B cell (primary cell): ENCODE measurements around the gene C1orf198. TPM values are rescaled to one million over a fixed set of nuclear protein-coding genes. Genes with fewer than 3 reads are reported as not detected.
A peak's percentile ranks its signal among the peaks of the same experiment; 100 is the strongest.

Experiments
- ATAC-seq: fragments of 200-7000 bp; cut with Tn5 transposase; one replicate; pipeline ENCODE4 v1.10.0; 2021; ENCODE audit warnings: low read depth, mild to moderate bottlenecking, moderate number of reproducible peaks, moderate library complexity
- CTCF ChIA-PET: fragments of 350-600 bp; sonication (Branson Sonifier 250); formaldehyde crosslinking; loops from one replicate; lab custom pipeline; 2021; ENCODE audit warnings: antibody characterized with exemption, inconsistent platforms; lab: Charles Lee
- POLR2A ChIA-PET: fragments of 350-600 bp; sonication (Branson Sonifier 250); formaldehyde crosslinking; loops from one replicate; lab custom pipeline; 2021; ENCODE audit warnings: antibody characterized with exemption; lab: Charles Lee
- DNase-seq: peaks from one replicate; pipeline ENCODE4 v3.0.0; 2013
- H2AFZ ChIP-seq: 2 replicates; pipeline ENCODE4 v1.6.1; 2012; ENCODE audit warnings: mild to moderate bottlenecking, low read depth, low read length; ENCODE audit not compliant: insufficient read depth, poor library complexity, severe bottlenecking
- H3K27ac ChIP-seq, 2 donors: 1 replicate in 1 of 2; 2 replicates in 1 of 2; pipeline ENCODE4 v1.5.1; 2012 to 2013; ENCODE audit warnings: low read length in 2 of 2, mild to moderate bottlenecking in 2 of 2, moderate library complexity in 1 of 2
- H3K27me3 ChIP-seq, 4 experiments: fragments of 200-600 bp in 1 of 4; sonication (generic) in 1 of 4; replicated peaks in 1 of 4; 1 replicate in 2 of 4; 2 replicates in 2 of 4; pipeline versions ENCODE4 v1.6.1 to v1.7.0; 2013 to 2016; ENCODE audit warnings: low read length in 3 of 4, mild to moderate bottlenecking in 2 of 4, mixed read lengths in 1 of 4, moderate library complexity in 1 of 4; ENCODE audit not compliant: insufficient read depth in 4 of 4, control insufficient read depth in 3 of 4; ENCODE audit errors: control extremely low read depth in 1 of 4
- H3K36me3 ChIP-seq, 2 experiments: replicated peaks in 1 of 2; 1 replicate in 1 of 2; 2 replicates in 1 of 2; pipeline versions ENCODE4 v1.6.1 to v1.7.1; 2013; ENCODE audit warnings: low read length in 1 of 2; ENCODE audit not compliant: insufficient read depth in 2 of 2, control insufficient read depth in 1 of 2; ENCODE audit errors: control extremely low read depth in 1 of 2, extremely low read depth in 1 of 2
- H3K4me1 ChIP-seq, 2 donors: fragments of 200-600 bp in 1 of 2; sonication (generic) in 1 of 2; 1 replicate in 1 of 2; 2 replicates in 1 of 2; pipeline versions ENCODE4 v1.5.1 to v1.6.1; 2013 to 2017; ENCODE audit warnings: low read length in 2 of 2; ENCODE audit not compliant: control insufficient read depth in 2 of 2, insufficient read depth in 2 of 2
- H3K4me2 ChIP-seq: replicated peaks from 2 replicates; pipeline ENCODE3; 2012; ENCODE audit warnings: mild to moderate bottlenecking, low read depth, low read length; ENCODE audit not compliant: poor library complexity, severe bottlenecking
- H3K4me3 ChIP-seq, 5 experiments: fragments of 200-600 bp in 1 of 5; sonication (generic) in 1 of 5; 1 replicate in 3 of 5; 2 replicates in 2 of 5; pipeline versions ENCODE4 v1.5.1 to v1.7.0; 2011 to 2016; ENCODE audit warnings: low read length in 4 of 5, mild to moderate bottlenecking in 4 of 5, low read depth in 2 of 5, control low read depth in 1 of 5, moderate library complexity in 1 of 5; ENCODE audit not compliant: insufficient read depth in 1 of 5; ENCODE audit errors: control extremely low read depth in 1 of 5, extremely low read depth in 1 of 5
- H3K79me2 ChIP-seq: fragments of 200-600 bp; sonication (generic); one replicate; pipeline ENCODE4 v1.6.0; 2016; ENCODE audit warnings: low read length; ENCODE audit not compliant: control insufficient read depth, insufficient read depth
- H3K9ac ChIP-seq: fragments of 200-600 bp; sonication (generic); 2 replicates; pipeline ENCODE4 v1.6.1; 2017; ENCODE audit warnings: mild to moderate bottlenecking, low read length, moderate library complexity
- H3K9me3 ChIP-seq, 3 donors: one replicate each; pipeline versions ENCODE4 v1.6.1 to v1.7.1; 2013; ENCODE audit warnings: low read length in 2 of 3; ENCODE audit not compliant: control insufficient read depth in 2 of 3, insufficient read depth in 1 of 3; ENCODE audit errors: control extremely low read depth in 1 of 3
- H4K20me1 ChIP-seq: 2 replicates; pipeline ENCODE4 v1.6.0; 2012; ENCODE audit warnings: mild to moderate bottlenecking, low read length; ENCODE audit not compliant: insufficient read depth, control insufficient read depth, poor library complexity, severe bottlenecking
- H3K27ac Mint-ChIP-seq: one replicate; pipeline ENCODE4 v1.8.0; 2021; ENCODE audit warnings: mixed read lengths
- H3K27me3 Mint-ChIP-seq: one replicate; pipeline ENCODE4 v1.8.0; 2021; ENCODE audit warnings: mixed read lengths
- H3K4me1 Mint-ChIP-seq: one replicate; pipeline ENCODE4 v1.8.0; 2021; ENCODE audit warnings: mixed read lengths
- H3K4me3 Mint-ChIP-seq: one replicate; pipeline ENCODE4 v1.8.0; 2021; ENCODE audit warnings: mixed read lengths
- H3K9me3 Mint-ChIP-seq: one replicate; pipeline ENCODE4 v1.8.0; 2022; ENCODE audit warnings: mixed read lengths; ENCODE audit not compliant: insufficient read depth
- EZH2 ChIP-seq: IDR thresholded peaks from 2 replicates; pipeline ENCODE4 v1.6.1; 2012; ENCODE audit warnings: borderline replicate concordance, low read depth, mild to moderate bottlenecking, moderate library complexity, low read length; ENCODE audit not compliant: insufficient read depth, poor library complexity, severe bottlenecking
- WGBS: methylation state at CpG from one replicate; pipeline ENCODE4 v1.1.5; 2013; ENCODE audit warnings: missing lambda C conversion rate; ENCODE audit not compliant: insufficient coverage; 5-methylcytosine and 5-hydroxymethylcytosine counted together
- intact Hi-C: fragments of 100-400 bp; cut with micrococcal nuclease; formaldehyde crosslinking; loops from one replicate; pipeline ENCODE4 v1.10.0; 2022
- polyA plus RNA-seq: library from polyadenylated mRNA; depleted of rRNA; stranded (reverse); fragments of >200 nt; gene quantifications from 2 replicates; pipeline ENCODE4 v1.2.3, GENCODE V29; 2012
- total RNA-seq, 2 donors: library from RNA; stranded (reverse); fragments of 120-200 nt in 1 of 2; gene quantifications; 1 replicate in 1 of 2; 2 replicates in 1 of 2; pipeline versions ENCODE4 v1.2.3 to v1.2.4, GENCODE V29; 2013 to 2022
- TF ChIP-seq, protein P1 (sequence below): fragments of 200-600 bp; IDR thresholded peaks from one replicate; pipeline ENCODE4 v1.8.0; 2022; ENCODE audit warnings: antibody characterized with exemption, mild to moderate bottlenecking

The C1orf198 gene
- total and polyA plus RNA-seq, 2 donors (not counting 1 experiment from before 2014, with no cell fraction given), result 1.0 to 6.6 TPM

DNA sequence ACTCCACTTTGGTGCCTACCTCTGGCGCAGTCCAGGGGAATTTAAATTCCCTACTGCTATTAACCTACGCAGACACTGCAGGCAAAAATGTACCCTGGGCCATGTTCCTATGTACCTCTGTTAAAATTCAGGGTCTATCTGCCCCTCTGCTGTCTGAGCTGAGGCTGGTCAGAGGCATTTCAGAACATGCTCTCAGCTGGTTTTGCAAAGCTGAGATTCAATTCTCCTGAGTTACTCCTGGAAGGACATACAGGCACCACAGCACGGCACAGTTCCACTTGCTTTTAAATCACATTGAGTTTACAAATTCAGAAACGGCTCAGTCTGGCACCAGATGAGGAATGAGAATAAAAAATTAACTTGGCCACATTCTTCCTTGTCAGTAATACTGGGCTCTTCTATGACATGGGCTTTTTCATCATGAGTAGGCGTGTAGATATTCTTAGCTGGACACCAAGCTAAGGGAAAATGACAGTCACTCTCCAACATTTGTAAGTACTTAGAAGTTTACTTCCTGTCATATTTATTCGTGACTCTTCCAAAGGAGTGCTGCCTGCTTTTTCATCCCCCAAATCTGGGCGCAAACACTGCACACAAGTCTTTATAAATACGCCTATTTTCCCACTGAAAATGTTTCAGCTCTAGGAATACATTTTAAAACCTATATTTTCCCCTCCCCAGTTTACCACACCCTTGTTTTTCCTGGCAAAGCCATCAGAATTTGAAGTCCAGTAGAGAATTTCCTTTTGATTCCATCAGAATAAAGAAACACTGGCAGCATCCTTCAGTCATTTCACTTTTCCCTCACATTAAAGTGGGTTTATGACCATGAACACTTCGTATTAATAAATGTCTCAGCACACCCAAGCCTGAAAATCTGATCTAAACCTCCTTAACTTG is 1.9 kb downstream of the C1orf198 start:
- Histone ChIP-seq H3K9me3 (no peaks in the 10 kb centered on the region), H3K4me1 (peaks cover 13 to 16% of the 10 kb centered on the region in 2 donors), H4K20me1 (no peaks in the 10 kb centered on the region), H2AFZ (no peak overlapping the region), H3K79me2 (no peaks in the 10 kb centered on the region), H3K36me3 (no peaks in the 10 kb centered on the region), H3K4me2 (no peak overlapping the region), H3K27me3 (peaks cover 0 to 23% (median 16%) of the 10 kb centered on the region in 4 experiments), H3K4me3 (no peak overlapping the region), H3K27ac (no peak overlapping the region), H3K9ac (no peak overlapping the region)
- H3K27me3 Mint-ChIP-seq, result peaks cover 27% of the 10 kb centered on the region
- peak overlapping the region; percentile 89 for H3K4me3 Mint-ChIP-seq
- DNase-seq (no peak), ATAC-seq (no peak)
- no peaks in the 10 kb centered on the region for H3K9me3 Mint-ChIP-seq
- no peak overlapping the region for H3K27ac Mint-ChIP-seq
- ChIA-PET POLR2A (no interaction called here), CTCF (interaction anchor here (1.6 kb wide), 1 partner anchor 345 kb away, joined by 6 read pairs; no protein-coding TSS in a partner anchor)
- peaks cover 19% of the 10 kb centered on the region for H3K4me1 Mint-ChIP-seq
- WGBS, result 93% methylated on average over 6 of the region's 9 CpGs
- TF ChIP-seq EZH2, result no peak
- TF ChIP-seq, protein P1, sequence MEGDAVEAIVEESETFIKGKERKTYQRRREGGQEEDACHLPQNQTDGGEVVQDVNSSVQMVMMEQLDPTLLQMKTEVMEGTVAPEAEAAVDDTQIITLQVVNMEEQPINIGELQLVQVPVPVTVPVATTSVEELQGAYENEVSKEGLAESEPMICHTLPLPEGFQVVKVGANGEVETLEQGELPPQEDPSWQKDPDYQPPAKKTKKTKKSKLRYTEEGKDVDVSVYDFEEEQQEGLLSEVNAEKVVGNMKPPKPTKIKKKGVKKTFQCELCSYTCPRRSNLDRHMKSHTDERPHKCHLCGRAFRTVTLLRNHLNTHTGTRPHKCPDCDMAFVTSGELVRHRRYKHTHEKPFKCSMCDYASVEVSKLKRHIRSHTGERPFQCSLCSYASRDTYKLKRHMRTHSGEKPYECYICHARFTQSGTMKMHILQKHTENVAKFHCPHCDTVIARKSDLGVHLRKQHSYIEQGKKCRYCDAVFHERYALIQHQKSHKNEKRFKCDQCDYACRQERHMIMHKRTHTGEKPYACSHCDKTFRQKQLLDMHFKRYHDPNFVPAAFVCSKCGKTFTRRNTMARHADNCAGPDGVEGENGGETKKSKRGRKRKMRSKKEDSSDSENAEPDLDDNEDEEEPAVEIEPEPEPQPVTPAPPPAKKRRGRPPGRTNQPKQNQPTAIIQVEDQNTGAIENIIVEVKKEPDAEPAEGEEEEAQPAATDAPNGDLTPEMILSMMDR, result no peak
- intact Hi-C loops, result loop anchor here (5.0 kb wide), 1 partner anchor 176 kb away; the partner anchor contains the start of gene FAM89A
